ENCODE data around the gene LUZP2. TPM values are rescaled to one million over a fixed set of nuclear protein-coding genes. Genes with fewer than 3 reads are reported as not detected.

LUZP2 gene
- total RNA-seq, 1 experiment from 2014 or later = 0.11 TPM

GRCh38 chr11:24808173-24808572, 311.3 kb downstream of the LUZP2 start:
- H3K9me3 ChIP-seq (ENCODE audit: low read length) = no peaks in the 10 kb centered on the region
- CTCF ChIA-PET = no interaction called here
- BruUV-seq (replicated peaks) = no TSS peak
- H3K4me2 ChIP-seq (ENCODE audit: low read length) = no peak overlapping the region
- H3K79me2 ChIP-seq (ENCODE audit: low read length) = no peaks in the 10 kb centered on the region
- DNase-seq = no peak
- no peak overlapping the region for H3K27ac ChIP-seq (ENCODE audit: low read length)
- H3K27me3 ChIP-seq (ENCODE audit: low read length) = no peaks in the 10 kb centered on the region
- H4K20me1 ChIP-seq (ENCODE audit: low read length) = no peaks in the 10 kb centered on the region
- intact Hi-C loops (cut with micrococcal nuclease) = no loop called here
- H2AFZ ChIP-seq (ENCODE audit: low read length) = no peak overlapping the region
- TF ChIP-seq CTCF (conservative IDR thresholded peaks at IDR 0.05; ENCODE audit: low read depth, low read length) (no peak), EZH2 (IDR thresholded peaks at IDR 0.05; ENCODE audit: low read length, unreplicated experiment) (no peak), EZH2phosphoT487 (IDR thresholded peaks at IDR 0.05; ENCODE audit: borderline replicate concordance, low read length) (no peak)
- H3K4me1 ChIP-seq (ENCODE audit: insufficient read depth, low read length) = no peaks in the 10 kb centered on the region
- H3K9ac ChIP-seq (ENCODE audit: low read length) = no peak overlapping the region
- POLR2A ChIA-PET (ENCODE audit: unreplicated experiment) = no interaction called here
- no peak for ATAC-seq
- H3K4me3 ChIP-seq (ENCODE audit: low read length) = no peak overlapping the region
- no peaks in the 10 kb centered on the region for H3K9me2 ChIP-seq (replicated peaks; ENCODE audit: low read length)
- no peaks in the 10 kb centered on the region for H3K36me3 ChIP-seq (ENCODE audit: low read depth, low read length)
- no peaks in the 10 kb centered on the region for H3F3A ChIP-seq (ENCODE audit: low read length, unreplicated experiment)

DNA sequence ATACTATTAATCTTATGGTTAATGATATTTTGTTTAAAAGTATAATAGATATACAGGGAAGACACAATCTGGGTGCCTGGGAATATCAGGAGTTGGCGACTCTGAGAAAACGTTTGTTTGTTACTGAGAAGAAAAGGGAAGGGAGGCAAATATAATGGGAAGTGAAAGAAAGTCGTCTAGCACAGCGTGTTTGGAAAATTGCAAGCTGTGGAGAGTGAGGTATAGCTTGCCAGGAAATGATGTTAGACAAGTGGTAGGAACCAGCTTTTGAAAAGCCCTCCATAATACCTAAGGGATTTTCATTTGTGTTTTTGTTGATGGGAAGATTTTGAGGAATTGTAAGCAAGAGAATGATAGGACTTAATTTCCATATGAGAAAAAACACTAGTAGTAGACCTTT, 322.2 kb downstream of the LUZP2 start:
- BruUV-seq (replicated peaks) = no TSS peak
- no peaks in the 10 kb centered on the region for H3K27me3 ChIP-seq (ENCODE audit: low read length)
- no peaks in the 10 kb centered on the region for H4K20me1 ChIP-seq (ENCODE audit: low read length)
- ChIA-PET CTCF (no interaction called here), POLR2A (ENCODE audit: unreplicated experiment) (no interaction called here)
- H3K4me3 ChIP-seq (ENCODE audit: low read length) = no peak overlapping the region
- intact Hi-C loops (cut with micrococcal nuclease) = no loop called here
- peaks cover 10% of the 10 kb centered on the region for H3K4me1 ChIP-seq (ENCODE audit: insufficient read depth, low read length)
- ATAC-seq (no peak), DNase-seq (no peak)
- no peaks in the 10 kb centered on the region for H3F3A ChIP-seq (ENCODE audit: low read length, unreplicated experiment)
- no peaks in the 10 kb centered on the region for H3K36me3 ChIP-seq (ENCODE audit: low read depth, low read length)
- no peaks in the 10 kb centered on the region for H3K9me3 ChIP-seq (ENCODE audit: low read length)
- no peak overlapping the region for H2AFZ ChIP-seq (ENCODE audit: low read length)
- H3K79me2 ChIP-seq (ENCODE audit: low read length) = no peaks in the 10 kb centered on the region
- H3K9ac ChIP-seq (ENCODE audit: low read length) = no peak overlapping the region
- no peak overlapping the region for H3K27ac ChIP-seq (ENCODE audit: low read length)
- no peak overlapping the region for H3K4me2 ChIP-seq (ENCODE audit: low read length)
- H3K9me2 ChIP-seq (replicated peaks; ENCODE audit: low read length) = no peaks in the 10 kb centered on the region
- no peak for TF ChIP-seq EZH2phosphoT487 (IDR thresholded peaks at IDR 0.05; ENCODE audit: borderline replicate concordance, low read length)
- no peak for TF ChIP-seq EZH2 (IDR thresholded peaks at IDR 0.05; ENCODE audit: low read length, unreplicated experiment)
- no peak for TF ChIP-seq CTCF (conservative IDR thresholded peaks at IDR 0.05; ENCODE audit: low read depth, low read length)

DNA sequence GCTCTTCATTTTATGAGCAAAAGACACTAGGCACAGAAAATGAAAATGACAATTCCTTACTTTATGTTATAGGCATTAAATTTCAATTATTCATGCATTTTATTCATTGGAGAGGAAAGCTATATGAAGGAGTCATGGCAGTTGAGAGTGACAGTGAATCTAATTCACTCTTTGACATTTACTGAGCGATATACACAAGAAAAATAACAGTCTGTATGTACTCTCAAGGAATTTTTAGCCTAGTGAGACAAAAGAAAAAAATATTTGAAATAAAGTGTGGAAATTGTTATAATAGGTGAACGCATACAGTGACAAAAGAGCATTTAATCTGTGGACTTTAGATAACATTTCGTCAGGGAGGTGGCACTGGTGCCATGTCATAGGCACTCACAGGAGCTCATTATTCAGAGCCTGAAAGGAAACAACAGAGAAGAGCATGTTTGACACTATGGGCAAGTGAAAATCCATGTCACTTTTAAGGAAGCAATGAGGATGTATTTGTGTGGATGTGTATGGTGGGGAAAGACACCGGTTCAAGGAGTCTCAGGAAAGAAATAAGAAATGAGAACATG, 323.1 kb downstream of the LUZP2 start:
- H3K9me3 ChIP-seq (ENCODE audit: low read length) = no peaks in the 10 kb centered on the region
- POLR2A ChIA-PET (ENCODE audit: unreplicated experiment) = no interaction called here
- peaks cover 10% of the 10 kb centered on the region for H3K4me1 ChIP-seq (ENCODE audit: insufficient read depth, low read length)
- TF ChIP-seq EZH2phosphoT487 (IDR thresholded peaks at IDR 0.05; ENCODE audit: borderline replicate concordance, low read length) (no peak), CTCF (conservative IDR thresholded peaks at IDR 0.05; ENCODE audit: low read depth, low read length) (no peak), EZH2 (IDR thresholded peaks at IDR 0.05; ENCODE audit: low read length, unreplicated experiment) (no peak)
- H3K27ac ChIP-seq (ENCODE audit: low read length) = no peak overlapping the region
- no peaks in the 10 kb centered on the region for H3K27me3 ChIP-seq (ENCODE audit: low read length)
- CTCF ChIA-PET = no interaction called here
- H2AFZ ChIP-seq (ENCODE audit: low read length) = no peak overlapping the region
- no TSS peak for BruUV-seq (replicated peaks)
- H3F3A ChIP-seq (ENCODE audit: low read length, unreplicated experiment) = no peaks in the 10 kb centered on the region
- intact Hi-C loops (cut with micrococcal nuclease) = no loop called here
- 0 out of 2 replicates have a peak overlapping the region, but pooled peaks have one; percentile 4 for H3K4me2 ChIP-seq (ENCODE audit: low read length)
- no peak overlapping the region for H3K9ac ChIP-seq (ENCODE audit: low read length)
- H4K20me1 ChIP-seq (ENCODE audit: low read length) = no peaks in the 10 kb centered on the region
- H3K4me3 ChIP-seq (ENCODE audit: low read length) = no peak overlapping the region
- H3K36me3 ChIP-seq (ENCODE audit: low read depth, low read length) = no peaks in the 10 kb centered on the region
- no peaks in the 10 kb centered on the region for H3K79me2 ChIP-seq (ENCODE audit: low read length)
- DNase-seq (no peak), ATAC-seq (no peak)
- H3K9me2 ChIP-seq (replicated peaks; ENCODE audit: low read length) = no peaks in the 10 kb centered on the region

Data from PC-3 (cell line).